Measurements from ENCODE around the gene ANKRD33.

DNA sequence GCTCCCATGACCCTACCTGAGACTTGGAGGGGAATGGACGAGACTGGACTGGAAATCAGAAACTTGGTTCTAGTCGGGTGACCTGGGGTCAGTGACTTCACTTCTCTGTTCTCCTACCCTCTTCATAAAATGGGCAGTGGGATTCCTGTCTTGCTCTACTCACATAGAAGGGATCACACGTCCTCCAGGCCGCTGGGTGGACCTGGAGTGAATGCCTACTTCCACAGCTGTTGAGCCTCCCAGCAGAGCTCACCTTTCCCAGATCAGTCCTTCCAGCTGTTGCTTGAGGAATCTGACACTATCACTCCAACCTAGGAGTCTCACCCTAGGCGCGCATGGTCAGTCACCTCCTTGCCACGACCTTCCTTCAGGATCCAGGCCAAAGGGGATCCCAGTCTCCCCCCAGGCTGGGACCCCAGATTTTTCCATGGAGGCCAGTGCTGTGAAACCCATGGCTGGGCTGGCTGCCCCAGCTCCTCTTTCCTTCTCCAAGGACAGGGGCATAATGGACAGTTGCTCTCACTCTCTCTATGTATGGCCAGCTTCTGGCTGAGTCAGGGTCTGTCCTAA lies 20.0 kb downstream of the ANKRD33 start:
- TF ChIP-seq, protein P1, sequence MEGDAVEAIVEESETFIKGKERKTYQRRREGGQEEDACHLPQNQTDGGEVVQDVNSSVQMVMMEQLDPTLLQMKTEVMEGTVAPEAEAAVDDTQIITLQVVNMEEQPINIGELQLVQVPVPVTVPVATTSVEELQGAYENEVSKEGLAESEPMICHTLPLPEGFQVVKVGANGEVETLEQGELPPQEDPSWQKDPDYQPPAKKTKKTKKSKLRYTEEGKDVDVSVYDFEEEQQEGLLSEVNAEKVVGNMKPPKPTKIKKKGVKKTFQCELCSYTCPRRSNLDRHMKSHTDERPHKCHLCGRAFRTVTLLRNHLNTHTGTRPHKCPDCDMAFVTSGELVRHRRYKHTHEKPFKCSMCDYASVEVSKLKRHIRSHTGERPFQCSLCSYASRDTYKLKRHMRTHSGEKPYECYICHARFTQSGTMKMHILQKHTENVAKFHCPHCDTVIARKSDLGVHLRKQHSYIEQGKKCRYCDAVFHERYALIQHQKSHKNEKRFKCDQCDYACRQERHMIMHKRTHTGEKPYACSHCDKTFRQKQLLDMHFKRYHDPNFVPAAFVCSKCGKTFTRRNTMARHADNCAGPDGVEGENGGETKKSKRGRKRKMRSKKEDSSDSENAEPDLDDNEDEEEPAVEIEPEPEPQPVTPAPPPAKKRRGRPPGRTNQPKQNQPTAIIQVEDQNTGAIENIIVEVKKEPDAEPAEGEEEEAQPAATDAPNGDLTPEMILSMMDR (IDR thresholded peaks at IDR 0.05; ENCODE audit: low read length): no peak
- TF ChIP-seq EZH2 (optimal IDR thresholded peaks at IDR 0.05; ENCODE audit: low read depth, low read length): no peak
